ENCODE measurements around the gene OR2T3.
"Not testable (repeated sequence)": the region's sequence is repeated elsewhere in the genome, so short reads cannot be mapped to it uniquely, and the experiment has no call there.

OR2T3 gene

GRCh38 chr1:248453619-248454018, 19.5 kb upstream of the OR2T3 start:
- not testable (repeated sequence) for H3K4ac ChIP-seq (ENCODE audit: low read depth, low read length); H3K79me1 ChIP-seq (ENCODE audit: low read length); H3K4me2 ChIP-seq (ENCODE audit: low read length); H4K12ac ChIP-seq (ENCODE audit: low read depth, low read length); H3K4me3 ChIP-seq (ENCODE audit: low read depth, low read length); H2BK120ac ChIP-seq (ENCODE audit: insufficient read depth, low read length, poor library complexity); H3K79me2 ChIP-seq (ENCODE audit: control insufficient read depth, insufficient read depth, low read length, poor library complexity); H3K9me3 ChIP-seq (ENCODE audit: insufficient read depth, low read depth, low read length); H2AK5ac ChIP-seq (ENCODE audit: low read length); H3K36me3 ChIP-seq (ENCODE audit: control insufficient read depth in 1 of 2, insufficient read depth in 2 of 2, low read length in 2 of 2); H3K4me1 ChIP-seq (ENCODE audit: control insufficient read depth in 1 of 2, insufficient read depth in 2 of 2, low read length in 2 of 2); H3K18ac ChIP-seq (ENCODE audit: low read length); H4K8ac ChIP-seq (ENCODE audit: low read depth, low read length); H3K23ac ChIP-seq (ENCODE audit: low read length); H4K91ac ChIP-seq (ENCODE audit: low read depth, low read length); H2AFZ ChIP-seq (ENCODE audit: insufficient read depth, low read length, poor library complexity); H3K14ac ChIP-seq (ENCODE audit: low read length); H3K27me3 ChIP-seq (ENCODE audit: insufficient read depth, low read length); H2BK5ac ChIP-seq (ENCODE audit: low read depth, low read length, poor library complexity); DNase-seq; H2BK12ac ChIP-seq (ENCODE audit: low read length); H3K27ac ChIP-seq (ENCODE audit: low read depth, low read length); H3K9ac ChIP-seq (ENCODE audit: low read length)
- no CpG with 5 or more reads among the region's 7 CpGs for WGBS (ENCODE audit: extremely low coverage, insufficient coverage, insufficient read length)

- H2BK12ac ChIP-seq (ENCODE audit: low read length); H2AFZ ChIP-seq (ENCODE audit: insufficient read depth, low read length, poor library complexity); H3K79me2 ChIP-seq (ENCODE audit: control insufficient read depth, insufficient read depth, low read length, poor library complexity); H3K18ac ChIP-seq (ENCODE audit: low read length); H4K91ac ChIP-seq (ENCODE audit: low read depth, low read length); DNase-seq; H3K4ac ChIP-seq (ENCODE audit: low read depth, low read length); H2BK5ac ChIP-seq (ENCODE audit: low read depth, low read length, poor library complexity); H2BK120ac ChIP-seq (ENCODE audit: insufficient read depth, low read length, poor library complexity); H3K4me1 ChIP-seq (ENCODE audit: control insufficient read depth in 1 of 2, insufficient read depth in 2 of 2, low read length in 2 of 2); H3K36me3 ChIP-seq (ENCODE audit: control insufficient read depth in 1 of 2, insufficient read depth in 2 of 2, low read length in 2 of 2); H2AK5ac ChIP-seq (ENCODE audit: low read length); H3K4me3 ChIP-seq (ENCODE audit: low read depth, low read length); H3K23ac ChIP-seq (ENCODE audit: low read length); H3K9ac ChIP-seq (ENCODE audit: low read length); H3K27me3 ChIP-seq (ENCODE audit: insufficient read depth, low read length); H4K12ac ChIP-seq (ENCODE audit: low read depth, low read length); H3K4me2 ChIP-seq (ENCODE audit: low read length); H3K14ac ChIP-seq (ENCODE audit: low read length); H3K79me1 ChIP-seq (ENCODE audit: low read length); H4K8ac ChIP-seq (ENCODE audit: low read depth, low read length); H3K27ac ChIP-seq (ENCODE audit: low read depth, low read length); H3K9me3 ChIP-seq (ENCODE audit: insufficient read depth, low read depth, low read length): not testable (repeated sequence)
- WGBS (ENCODE audit: extremely low coverage, insufficient coverage, insufficient read length): no CpG with 5 or more reads among the region's 4 CpGs
These were observed 18.1 kb upstream of the OR2T3 start for GRCh38 chr1:248455045-248455444.

GRCh38 chr1:248456635-248457034, 16.5 kb upstream of the OR2T3 start:
- no CpG with 5 or more reads among the region's 2 CpGs for WGBS (ENCODE audit: extremely low coverage, insufficient coverage, insufficient read length)
- H3K79me2 ChIP-seq (ENCODE audit: control insufficient read depth, insufficient read depth, low read length, poor library complexity); H4K91ac ChIP-seq (ENCODE audit: low read depth, low read length); H3K4me1 ChIP-seq (ENCODE audit: control insufficient read depth in 1 of 2, insufficient read depth in 2 of 2, low read length in 2 of 2); H2BK120ac ChIP-seq (ENCODE audit: insufficient read depth, low read length, poor library complexity); H3K14ac ChIP-seq (ENCODE audit: low read length); DNase-seq; H3K27me3 ChIP-seq (ENCODE audit: insufficient read depth, low read length); H2BK12ac ChIP-seq (ENCODE audit: low read length); H3K23ac ChIP-seq (ENCODE audit: low read length); H3K27ac ChIP-seq (ENCODE audit: low read depth, low read length); H3K18ac ChIP-seq (ENCODE audit: low read length); H3K4me3 ChIP-seq (ENCODE audit: low read depth, low read length); H4K8ac ChIP-seq (ENCODE audit: low read depth, low read length); H4K12ac ChIP-seq (ENCODE audit: low read depth, low read length); H3K4ac ChIP-seq (ENCODE audit: low read depth, low read length); H2BK5ac ChIP-seq (ENCODE audit: low read depth, low read length, poor library complexity); H3K9me3 ChIP-seq (ENCODE audit: insufficient read depth, low read depth, low read length); H3K36me3 ChIP-seq (ENCODE audit: control insufficient read depth in 1 of 2, insufficient read depth in 2 of 2, low read length in 2 of 2); H3K79me1 ChIP-seq (ENCODE audit: low read length); H2AK5ac ChIP-seq (ENCODE audit: low read length); H3K4me2 ChIP-seq (ENCODE audit: low read length); H3K9ac ChIP-seq (ENCODE audit: low read length); H2AFZ ChIP-seq (ENCODE audit: insufficient read depth, low read length, poor library complexity): not testable (repeated sequence)

GRCh38 chr1:248459117-248459516, 14.0 kb upstream of the OR2T3 start:
- H3K79me2 ChIP-seq (ENCODE audit: control insufficient read depth, insufficient read depth, low read length, poor library complexity); H3K14ac ChIP-seq (ENCODE audit: low read length); H3K23ac ChIP-seq (ENCODE audit: low read length); H3K9ac ChIP-seq (ENCODE audit: low read length); H2BK5ac ChIP-seq (ENCODE audit: low read depth, low read length, poor library complexity); H2AFZ ChIP-seq (ENCODE audit: insufficient read depth, low read length, poor library complexity); H4K12ac ChIP-seq (ENCODE audit: low read depth, low read length); H3K4me3 ChIP-seq (ENCODE audit: low read depth, low read length); H3K36me3 ChIP-seq (ENCODE audit: control insufficient read depth in 1 of 2, insufficient read depth in 2 of 2, low read length in 2 of 2); H3K9me3 ChIP-seq (ENCODE audit: insufficient read depth, low read depth, low read length); H3K4ac ChIP-seq (ENCODE audit: low read depth, low read length); H3K79me1 ChIP-seq (ENCODE audit: low read length); H3K18ac ChIP-seq (ENCODE audit: low read length); DNase-seq; H2BK120ac ChIP-seq (ENCODE audit: insufficient read depth, low read length, poor library complexity); H2BK12ac ChIP-seq (ENCODE audit: low read length); H4K91ac ChIP-seq (ENCODE audit: low read depth, low read length); H2AK5ac ChIP-seq (ENCODE audit: low read length); H3K27ac ChIP-seq (ENCODE audit: low read depth, low read length); H4K8ac ChIP-seq (ENCODE audit: low read depth, low read length); H3K4me1 ChIP-seq (ENCODE audit: control insufficient read depth in 1 of 2, insufficient read depth in 2 of 2, low read length in 2 of 2); H3K4me2 ChIP-seq (ENCODE audit: low read length); H3K27me3 ChIP-seq (ENCODE audit: insufficient read depth, low read length): not testable (repeated sequence)
- no CpG with 5 or more reads among the region's 7 CpGs for WGBS (ENCODE audit: extremely low coverage, insufficient coverage, insufficient read length)
